ENCODE measurements around the gene EPHA3. TPM values are rescaled to one million over a fixed set of nuclear protein-coding genes. Genes with fewer than 3 reads are reported as not detected.

EPHA3 gene
- polyA plus RNA-seq, 2 of the 4 experiments (the other 2 are of a cell fraction): not detected

DNA sequence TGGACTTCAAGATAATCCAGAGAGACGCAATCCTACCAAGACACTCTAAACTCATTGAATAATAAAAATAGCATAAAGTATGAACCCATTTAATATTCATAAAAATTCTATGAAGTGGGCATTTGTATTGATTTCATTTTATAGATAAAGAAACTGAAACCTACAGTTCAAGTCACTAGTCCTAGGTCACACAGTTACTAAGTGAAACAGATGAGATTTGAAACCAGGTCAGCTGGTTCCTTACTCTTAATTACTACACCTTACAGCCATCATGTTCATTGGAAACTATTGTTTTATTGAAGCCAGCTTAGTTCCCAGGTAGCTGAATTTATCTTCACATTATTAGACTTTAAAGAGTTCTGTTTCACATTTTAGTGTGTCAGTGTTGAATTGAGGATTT lies 158.7 kb downstream of the EPHA3 start:
- Histone ChIP-seq H3K4me2 (no peak overlapping the region), H3K9me3 (no peaks in the 10 kb centered on the region), H3K4me3 (no peak overlapping the region), H3K4me1 (no peaks in the 10 kb centered on the region), H3K27ac (no peak overlapping the region)
- FAIRE-seq: no peak
- CTCF ChIA-PET: no interaction called here
- WGBS (ENCODE audit: missing lambda C conversion rate): 17% methylated on average over 1 of the region's 1 CpG
- no peak for ATAC-seq
- TF ChIP-seq RNF2 (IDR thresholded peaks at IDR 0.05; ENCODE audit: borderline replicate concordance, low read depth) (no peak), BHLHE40 (IDR thresholded peaks at IDR 0.05; ENCODE audit: low read depth, low read length) (no peak), MAZ (IDR thresholded peaks at IDR 0.05; ENCODE audit: borderline replicate concordance, low read depth, low read length) (no peak), RARB (CRISPR knock-in tag; IDR thresholded peaks at IDR 0.05) (no peak), JUN (IDR thresholded peaks at IDR 0.05) (no peak)
- TF ChIP-seq, protein P1, sequence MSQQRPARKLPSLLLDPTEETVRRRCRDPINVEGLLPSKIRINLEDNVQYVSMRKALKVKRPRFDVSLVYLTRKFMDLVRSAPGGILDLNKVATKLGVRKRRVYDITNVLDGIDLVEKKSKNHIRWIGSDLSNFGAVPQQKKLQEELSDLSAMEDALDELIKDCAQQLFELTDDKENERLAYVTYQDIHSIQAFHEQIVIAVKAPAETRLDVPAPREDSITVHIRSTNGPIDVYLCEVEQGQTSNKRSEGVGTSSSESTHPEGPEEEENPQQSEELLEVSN (IDR thresholded peaks at IDR 0.05; ENCODE audit: borderline replicate concordance, low read depth): no peak
- TF ChIP-seq, protein P2, sequence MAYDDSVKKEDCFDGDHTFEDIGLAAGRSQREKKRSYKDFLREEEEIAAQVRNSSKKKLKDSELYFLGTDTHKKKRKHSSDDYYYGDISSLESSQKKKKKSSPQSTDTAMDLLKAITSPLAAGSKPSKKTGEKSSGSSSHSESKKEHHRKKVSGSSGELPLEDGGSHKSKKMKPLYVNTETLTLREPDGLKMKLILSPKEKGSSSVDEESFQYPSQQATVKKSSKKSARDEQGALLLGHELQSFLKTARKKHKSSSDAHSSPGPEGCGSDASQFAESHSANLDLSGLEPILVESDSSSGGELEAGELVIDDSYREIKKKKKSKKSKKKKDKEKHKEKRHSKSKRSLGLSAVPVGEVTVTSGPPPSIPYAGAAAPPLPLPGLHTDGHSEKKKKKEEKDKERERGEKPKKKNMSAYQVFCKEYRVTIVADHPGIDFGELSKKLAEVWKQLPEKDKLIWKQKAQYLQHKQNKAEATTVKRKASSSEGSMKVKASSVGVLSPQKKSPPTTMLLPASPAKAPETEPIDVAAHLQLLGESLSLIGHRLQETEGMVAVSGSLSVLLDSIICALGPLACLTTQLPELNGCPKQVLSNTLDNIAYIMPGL (CRISPR knock-in tag; IDR thresholded peaks at IDR 0.05; ENCODE audit: borderline replicate concordance): no peak
- POLR2A ChIA-PET: no interaction called here
- DNase-seq (ENCODE audit: low read depth in 1 of 2, low spot score in 1 of 2): no peak

GRCh38 chr3:89268059-89268458 lies 160.6 kb downstream of the EPHA3 start:
- TF ChIP-seq EHF (CRISPR knock-in tag; IDR thresholded peaks at IDR 0.05) (no peak), HDAC2 (IDR thresholded peaks at IDR 0.05) (no peak), GATA3 (IDR thresholded peaks at IDR 0.05; ENCODE audit: borderline replicate concordance) (no peak)
- TF ChIP-seq, protein P1 (IDR thresholded peaks at IDR 0.05; ENCODE audit: borderline replicate concordance, low read depth): no peak
- TF ChIP-seq, protein P3, sequence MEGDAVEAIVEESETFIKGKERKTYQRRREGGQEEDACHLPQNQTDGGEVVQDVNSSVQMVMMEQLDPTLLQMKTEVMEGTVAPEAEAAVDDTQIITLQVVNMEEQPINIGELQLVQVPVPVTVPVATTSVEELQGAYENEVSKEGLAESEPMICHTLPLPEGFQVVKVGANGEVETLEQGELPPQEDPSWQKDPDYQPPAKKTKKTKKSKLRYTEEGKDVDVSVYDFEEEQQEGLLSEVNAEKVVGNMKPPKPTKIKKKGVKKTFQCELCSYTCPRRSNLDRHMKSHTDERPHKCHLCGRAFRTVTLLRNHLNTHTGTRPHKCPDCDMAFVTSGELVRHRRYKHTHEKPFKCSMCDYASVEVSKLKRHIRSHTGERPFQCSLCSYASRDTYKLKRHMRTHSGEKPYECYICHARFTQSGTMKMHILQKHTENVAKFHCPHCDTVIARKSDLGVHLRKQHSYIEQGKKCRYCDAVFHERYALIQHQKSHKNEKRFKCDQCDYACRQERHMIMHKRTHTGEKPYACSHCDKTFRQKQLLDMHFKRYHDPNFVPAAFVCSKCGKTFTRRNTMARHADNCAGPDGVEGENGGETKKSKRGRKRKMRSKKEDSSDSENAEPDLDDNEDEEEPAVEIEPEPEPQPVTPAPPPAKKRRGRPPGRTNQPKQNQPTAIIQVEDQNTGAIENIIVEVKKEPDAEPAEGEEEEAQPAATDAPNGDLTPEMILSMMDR (IDR thresholded peaks at IDR 0.05): no peak
- no peaks in the 10 kb centered on the region for H3K4me1 ChIP-seq
- no peak for FAIRE-seq
- no peaks in the 10 kb centered on the region for H3K9me3 ChIP-seq
- no peak overlapping the region for H3K27ac ChIP-seq
- ATAC-seq: no peak
- H3K4me3 ChIP-seq: no peak overlapping the region
- POLR2A ChIA-PET: no interaction called here
- CTCF ChIA-PET: interaction anchor here (1.4 kb wide), 1 partner anchor 13 kb away, joined by 3 read pairs; no protein-coding TSS in a partner anchor
- 4% methylated on average over 1 of the region's 1 CpG for WGBS (ENCODE audit: missing lambda C conversion rate)
- H3K4me2 ChIP-seq: no peak overlapping the region
- DNase-seq (ENCODE audit: low read depth in 1 of 2, low spot score in 1 of 2): no peak

DNA sequence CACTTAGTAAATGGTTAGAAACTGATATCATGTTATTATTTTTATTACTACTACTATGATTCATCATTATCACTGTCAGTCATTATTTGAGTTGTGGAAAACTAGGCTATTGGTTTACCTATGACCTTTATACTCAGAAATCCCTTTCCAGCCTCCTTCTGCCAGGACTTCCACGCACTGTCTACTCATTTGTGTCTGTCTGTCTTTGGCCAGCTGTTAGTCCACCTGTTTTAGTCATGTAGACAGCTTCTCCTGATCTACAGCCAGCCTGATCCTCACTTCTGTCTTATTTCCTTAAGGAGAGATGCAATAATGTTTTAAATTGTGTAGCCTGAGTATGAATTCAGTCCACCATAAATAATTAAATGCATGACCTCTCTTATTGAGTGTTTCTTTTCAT lies 162.8 kb downstream of the EPHA3 start:
- DNase-seq (ENCODE audit: low read depth in 1 of 2, low spot score in 1 of 2): no peak
- H3K4me1 ChIP-seq: no peaks in the 10 kb centered on the region
- no peak overlapping the region for H3K4me3 ChIP-seq
- no peak for FAIRE-seq
- no peak overlapping the region for H3K27ac ChIP-seq
- ATAC-seq: no peak
- ChIA-PET POLR2A (no interaction called here), CTCF (no interaction called here)
- H3K9me3 ChIP-seq: no peaks in the 10 kb centered on the region
- WGBS (ENCODE audit: missing lambda C conversion rate): 3% methylated on average over 1 of the region's 1 CpG
- no peak for TF ChIP-seq EP300 (IDR thresholded peaks at IDR 0.05)
- TF ChIP-seq NFE2L2 (conservative IDR thresholded peaks at IDR 0.05; ENCODE audit: low read length): no peak
- TF ChIP-seq ZSCAN20 (CRISPR knock-in tag; IDR thresholded peaks at IDR 0.05): no peak
- TF ChIP-seq RNF2 (IDR thresholded peaks at IDR 0.05; ENCODE audit: borderline replicate concordance, low read depth): no peak
- H3K4me2 ChIP-seq: no peak overlapping the region

GRCh38 chr3:89275001-89275400 lies 167.6 kb downstream of the EPHA3 start:
- H3K27ac ChIP-seq: no peak overlapping the region
- CTCF ChIA-PET: no interaction called here
- WGBS (ENCODE audit: missing lambda C conversion rate): 9% methylated on average over 5 of the region's 5 CpGs
- POLR2A ChIA-PET: no interaction called here
- H3K4me1 ChIP-seq: no peaks in the 10 kb centered on the region
- ATAC-seq: no peak
- no peaks in the 10 kb centered on the region for H3K9me3 ChIP-seq
- FAIRE-seq: no peak
- H3K4me3 ChIP-seq: no peak overlapping the region
- H3K4me2 ChIP-seq: no peak overlapping the region
- DNase-seq (ENCODE audit: low read depth in 1 of 2, low spot score in 1 of 2): no peak
- no peak for TF ChIP-seq PBX3 (IDR thresholded peaks at IDR 0.05)
- no peak for TF ChIP-seq EP300 (IDR thresholded peaks at IDR 0.05)
- no peak for TF ChIP-seq JUN (IDR thresholded peaks at IDR 0.05)
- no peak for TF ChIP-seq POLR2AphosphoS2 (conservative IDR thresholded peaks at IDR 0.05; ENCODE audit: low read length)
- TF ChIP-seq JUNB (IDR thresholded peaks at IDR 0.05): no peak
- no peak for TF ChIP-seq KDM5A (IDR thresholded peaks at IDR 0.05)
- no peak for TF ChIP-seq ZSCAN20 (CRISPR knock-in tag; IDR thresholded peaks at IDR 0.05)
- TF ChIP-seq MAX (IDR thresholded peaks at IDR 0.05): no peak
- no peak for TF ChIP-seq NR3C1 (IDR thresholded peaks at IDR 0.05)
- no peak for TF ChIP-seq ZFP36 (IDR thresholded peaks at IDR 0.05; ENCODE audit: borderline replicate concordance, partially characterized antibody)
- no peak for TF ChIP-seq CEBPB (IDR thresholded peaks at IDR 0.05)
- TF ChIP-seq GATA3 (IDR thresholded peaks at IDR 0.05; ENCODE audit: borderline replicate concordance): no peak
- TF ChIP-seq, protein P4, sequence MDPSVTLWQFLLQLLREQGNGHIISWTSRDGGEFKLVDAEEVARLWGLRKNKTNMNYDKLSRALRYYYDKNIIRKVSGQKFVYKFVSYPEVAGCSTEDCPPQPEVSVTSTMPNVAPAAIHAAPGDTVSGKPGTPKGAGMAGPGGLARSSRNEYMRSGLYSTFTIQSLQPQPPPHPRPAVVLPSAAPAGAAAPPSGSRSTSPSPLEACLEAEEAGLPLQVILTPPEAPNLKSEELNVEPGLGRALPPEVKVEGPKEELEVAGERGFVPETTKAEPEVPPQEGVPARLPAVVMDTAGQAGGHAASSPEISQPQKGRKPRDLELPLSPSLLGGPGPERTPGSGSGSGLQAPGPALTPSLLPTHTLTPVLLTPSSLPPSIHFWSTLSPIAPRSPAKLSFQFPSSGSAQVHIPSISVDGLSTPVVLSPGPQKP (IDR thresholded peaks at IDR 0.05; ENCODE audit: low read depth, low read length): no peak
- TF ChIP-seq, protein P1 (IDR thresholded peaks at IDR 0.05; ENCODE audit: borderline replicate concordance, low read depth): no peak

Data from A549 (cell line).